HG03439 (cell line): Measurements from ENCODE around the gene LIN37.

Experiments used
- ATAC-seq: cut with Tn5 transposase; IDR thresholded peaks from one replicate; pipeline ENCODE4 v1.9.1; 2021; ENCODE audit warnings: mild to moderate bottlenecking, moderate library complexity; ENCODE audit not compliant: unreplicated experiment

The LIN37 gene

GRCh38 chr19:35751839-35752745 is 3.7 kb downstream of the LIN37 start:
- no peak for ATAC-seq

GRCh38 chr19:35752746-35753350 is 4.5 kb downstream of the LIN37 start:
- ATAC-seq: no peak

GRCh38 chr19:35753634-35754369 is 5.4 kb downstream of the LIN37 start:
- no peak for ATAC-seq

- ATAC-seq: no peak
These were observed 6.2 kb downstream of the LIN37 start for GRCh38 chr19:35754370-35755130.

- ATAC-seq: no peak
These were observed 6.8 kb downstream of the LIN37 start for GRCh38 chr19:35755131-35755549.

- ATAC-seq: no peak
These were observed 7.4 kb downstream of the LIN37 start for GRCh38 chr19:35755550-35756376.

- no peak for ATAC-seq
These were observed 8.2 kb downstream of the LIN37 start, which contains the start of gene HSPB6 for GRCh38 chr19:35756377-35757230. HSPB6 (minus strand) TSS chr19:35757029; CDS start chr19:35757008, 21 bp downstream.

- ATAC-seq: peak; percentile 1
These were observed 8.9 kb downstream of the LIN37 start for GRCh38 chr19:35757231-35757748.

- ATAC-seq: peak; percentile 92
These were observed 9.6 kb downstream of the LIN37 start, which contains the start of gene PROSER3 for GRCh38 chr19:35757749-35758608. PROSER3 (plus strand) TSS chr19:35758176; CDS start chr19:35758216, 40 bp downstream.

- ATAC-seq: no peak
These were observed 11.3 kb downstream of the LIN37 start for GRCh38 chr19:35759697-35760096.

GRCh38 chr19:35760711-35761349 is 12.5 kb downstream of the LIN37 start:
- ATAC-seq: no peak

- no peak for ATAC-seq
These were observed 16.3 kb downstream of the LIN37 start for GRCh38 chr19:35764432-35765315.

- ATAC-seq: no peak
These were observed 18.3 kb downstream of the LIN37 start for GRCh38 chr19:35766571-35767104.

GRCh38 chr19:35767288-35768081 is 19.1 kb downstream of the LIN37 start:
- ATAC-seq: no peak

GRCh38 chr19:35768082-35768421 is 19.7 kb downstream of the LIN37 start:
- no peak for ATAC-seq
